ENCODE measurements around the gene PNPLA7. TPM values are rescaled to one million over a fixed set of nuclear protein-coding genes. Genes with fewer than 3 reads are reported as not detected.

PNPLA7 gene
- total and polyA plus RNA-seq, 2 of the 13 experiments (the other 11 are each of a cell fraction or from before 2014, with no cell fraction given) = 0.42 to 1.5 TPM

DNA sequence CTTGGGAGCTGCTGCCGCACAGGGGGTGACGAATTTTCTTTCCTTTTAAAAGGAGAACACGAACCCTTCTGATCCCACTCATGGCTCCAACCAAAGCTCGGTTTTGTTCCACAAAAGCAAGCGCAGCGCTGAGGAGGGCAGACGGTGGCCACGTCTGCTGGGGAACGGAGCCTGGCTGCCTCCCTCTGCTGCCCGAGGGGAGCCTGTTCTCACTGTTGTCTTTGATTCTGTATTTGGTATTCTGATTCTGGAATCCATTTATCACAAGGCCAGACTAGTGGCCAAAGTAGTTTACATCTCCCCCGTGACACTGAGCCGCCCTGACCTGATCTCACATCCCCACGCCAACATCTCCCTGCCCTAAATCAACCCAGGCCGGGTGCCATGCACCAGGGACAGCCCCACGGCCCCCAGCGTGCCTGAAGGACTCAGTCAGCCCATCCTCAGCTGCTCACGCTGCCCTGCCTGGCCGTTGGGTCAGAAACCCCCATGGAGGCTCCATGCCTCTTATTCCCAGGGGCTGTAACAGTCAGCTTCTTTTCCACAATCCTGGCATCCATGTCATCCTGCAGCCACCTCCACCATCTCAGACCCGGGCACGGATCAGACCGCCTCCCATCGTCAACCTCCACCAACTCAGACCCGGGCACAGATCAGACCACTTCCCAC is 84.3 kb downstream of the PNPLA7 start (continued):
- TF ChIP-seq ZSCAN20 (CRISPR knock-in tag; IDR thresholded peaks at IDR 0.05; ENCODE audit: borderline replicate concordance) (no peak), TCF12 (IDR thresholded peaks at IDR 0.05) (no peak), TCF12 (CRISPR knock-in tag; IDR thresholded peaks at IDR 0.05) (no peak), ZNF431 (CRISPR knock-in tag; IDR thresholded peaks at IDR 0.05; ENCODE audit: borderline replicate concordance, low read depth) (0 out of 2 replicates have a peak, but pooled peaks have one; percentile 1), SIX4 (CRISPR knock-in tag; IDR thresholded peaks at IDR 0.05) (no peak), ZNF790 (CRISPR knock-in tag; IDR thresholded peaks at IDR 0.05; ENCODE audit: borderline replicate concordance) (no peak)
- TF ChIP-seq, protein P1, sequence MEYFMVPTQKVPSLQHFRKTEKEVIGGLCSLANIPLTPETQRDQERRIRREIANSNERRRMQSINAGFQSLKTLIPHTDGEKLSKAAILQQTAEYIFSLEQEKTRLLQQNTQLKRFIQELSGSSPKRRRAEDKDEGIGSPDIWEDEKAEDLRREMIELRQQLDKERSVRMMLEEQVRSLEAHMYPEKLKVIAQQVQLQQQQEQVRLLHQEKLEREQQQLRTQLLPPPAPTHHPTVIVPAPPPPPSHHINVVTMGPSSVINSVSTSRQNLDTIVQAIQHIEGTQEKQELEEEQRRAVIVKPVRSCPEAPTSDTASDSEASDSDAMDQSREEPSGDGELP (IDR thresholded peaks at IDR 0.05; ENCODE audit: borderline replicate concordance, low read depth) = no peak

GRCh38 chr9:137465000-137465719 is 85.0 kb downstream of the PNPLA7 start:
- Histone ChIP-seq H4K20me1 (ENCODE audit: insufficient read depth, low read length) (no peaks in the 10 kb centered on the region), H3K36me3 (replicated peaks in 1 of 2; ENCODE audit: control insufficient read depth in 1 of 2, insufficient read depth in 2 of 2, low read length in 2 of 2) (no peaks in the 10 kb centered on the region), H3K9me3 (ENCODE audit: low read length) (no peaks in the 10 kb centered on the region), H3K9ac (ENCODE audit: insufficient read depth, low read depth, low read length) (peak overlapping the region; percentile 28; the same call in 1 of the 2 replicates), H3K4me3 (replicated peaks in 1 of 3; ENCODE audit: insufficient read depth in 1 of 3, low read depth in 2 of 3, low read length in 3 of 3) (peak overlapping the region in 1 of 3 experiments; percentile 51; a peak in 1 of 6 replicates), H3K27me3 (ENCODE audit: control insufficient read depth in 1 of 2, insufficient read depth in 2 of 2, low read length in 2 of 2) (peaks cover 0 to 3% of the 10 kb centered on the region in 2 experiments; a peak in 2 of 5 replicates), H3K4me1 (ENCODE audit: insufficient read depth, low read length) (peaks cover 54% of the 10 kb centered on the region), H3K79me2 (ENCODE audit: insufficient read depth, low read length) (no peaks in the 10 kb centered on the region), H2AFZ (ENCODE audit: low read length) (no peak overlapping the region), H3K27ac (ENCODE audit: extremely low read length, insufficient read depth, low read length) (no peak overlapping the region), H3K4me2 (ENCODE audit: low read depth, low read length) (peak overlapping the region; percentile 66)
- POLR2A ChIA-PET = no interaction called here
- CTCF ChIA-PET (ENCODE audit: low intra/inter-chr PET ratio, low total read pairs) = no interaction called here
- in situ Hi-C loops (cut with HindIII; ENCODE audit: extremely low pct_ligation_motif_present, low pct_unique_long_range_greater_than_20kb) (no loop called here), intact Hi-C loops (cut with micrococcal nuclease; ENCODE audit: unreplicated experiment) (no loop called here)
- DNase-seq (ENCODE audit: low spot score) (no peak), ATAC-seq (peak; percentile 10; the same call in 1 of the 3 replicates), FAIRE-seq (no peak)
- BruUV-seq (replicated peaks) = no TSS peak
- WGBS (ENCODE audit: low lambda C conversion rate) = no CpG with 5 or more reads among the region's 23 CpGs
- TF ChIP-seq ZIK1 (CRISPR knock-in tag; IDR thresholded peaks at IDR 0.05; ENCODE audit: borderline replicate concordance, low read depth) (no peak), MED1 (CRISPR knock-in tag; IDR thresholded peaks at IDR 0.05) (peak; percentile 71), HDAC1 (CRISPR knock-in tag; IDR thresholded peaks at IDR 0.05) (peak; percentile 34; the same call in 1 of the 2 replicates), ZBTB33 (CRISPR knock-in tag; IDR thresholded peaks at IDR 0.05) (no peak), NR3C1 (CRISPR knock-in tag; IDR thresholded peaks at IDR 0.05) (no peak), ZNF431 (CRISPR knock-in tag; IDR thresholded peaks at IDR 0.05; ENCODE audit: borderline replicate concordance, low read depth) (0 out of 2 replicates have a peak, but pooled peaks have one; percentile 26), MEIS2 (CRISPR knock-in tag; IDR thresholded peaks at IDR 0.05) (peak; percentile 26; the same call in 1 of the 2 replicates)
- TF ChIP-seq, protein P2, sequence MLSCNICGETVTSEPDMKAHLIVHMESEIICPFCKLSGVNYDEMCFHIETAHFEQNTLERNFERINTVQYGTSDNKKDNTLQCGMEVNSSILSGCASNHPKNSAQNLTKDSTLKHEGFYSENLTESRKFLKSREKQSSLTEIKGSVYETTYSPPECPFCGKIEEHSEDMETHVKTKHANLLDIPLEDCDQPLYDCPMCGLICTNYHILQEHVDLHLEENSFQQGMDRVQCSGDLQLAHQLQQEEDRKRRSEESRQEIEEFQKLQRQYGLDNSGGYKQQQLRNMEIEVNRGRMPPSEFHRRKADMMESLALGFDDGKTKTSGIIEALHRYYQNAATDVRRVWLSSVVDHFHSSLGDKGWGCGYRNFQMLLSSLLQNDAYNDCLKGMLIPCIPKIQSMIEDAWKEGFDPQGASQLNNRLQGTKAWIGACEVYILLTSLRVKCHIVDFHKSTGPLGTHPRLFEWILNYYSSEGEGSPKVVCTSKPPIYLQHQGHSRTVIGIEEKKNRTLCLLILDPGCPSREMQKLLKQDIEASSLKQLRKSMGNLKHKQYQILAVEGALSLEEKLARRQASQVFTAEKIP (CRISPR knock-in tag; IDR thresholded peaks at IDR 0.05; ENCODE audit: borderline replicate concordance) = no peak
- TF ChIP-seq, protein P3, sequence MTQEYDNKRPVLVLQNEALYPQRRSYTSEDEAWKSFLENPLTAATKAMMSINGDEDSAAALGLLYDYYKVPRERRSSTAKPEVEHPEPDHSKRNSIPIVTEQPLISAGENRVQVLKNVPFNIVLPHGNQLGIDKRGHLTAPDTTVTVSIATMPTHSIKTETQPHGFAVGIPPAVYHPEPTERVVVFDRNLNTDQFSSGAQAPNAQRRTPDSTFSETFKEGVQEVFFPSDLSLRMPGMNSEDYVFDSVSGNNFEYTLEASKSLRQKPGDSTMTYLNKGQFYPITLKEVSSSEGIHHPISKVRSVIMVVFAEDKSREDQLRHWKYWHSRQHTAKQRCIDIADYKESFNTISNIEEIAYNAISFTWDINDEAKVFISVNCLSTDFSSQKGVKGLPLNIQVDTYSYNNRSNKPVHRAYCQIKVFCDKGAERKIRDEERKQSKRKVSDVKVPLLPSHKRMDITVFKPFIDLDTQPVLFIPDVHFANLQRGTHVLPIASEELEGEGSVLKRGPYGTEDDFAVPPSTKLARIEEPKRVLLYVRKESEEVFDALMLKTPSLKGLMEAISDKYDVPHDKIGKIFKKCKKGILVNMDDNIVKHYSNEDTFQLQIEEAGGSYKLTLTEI (CRISPR knock-in tag; conservative IDR thresholded peaks at IDR 0.05) = no peak

Data from HepG2 (cell line).